GM03348 (cell line): ENCODE data around the gene UBE2M.
"Not testable (repeated sequence)": the region's sequence is repeated elsewhere in the genome, so short reads cannot be mapped to it uniquely, and the experiment has no call there.

ENCODE experiments used
- DNase-seq: peaks from one replicate; pipeline ENCODE4 v3.0.0; 2012; ENCODE audit warnings: low spot score

The UBE2M gene

DNA sequence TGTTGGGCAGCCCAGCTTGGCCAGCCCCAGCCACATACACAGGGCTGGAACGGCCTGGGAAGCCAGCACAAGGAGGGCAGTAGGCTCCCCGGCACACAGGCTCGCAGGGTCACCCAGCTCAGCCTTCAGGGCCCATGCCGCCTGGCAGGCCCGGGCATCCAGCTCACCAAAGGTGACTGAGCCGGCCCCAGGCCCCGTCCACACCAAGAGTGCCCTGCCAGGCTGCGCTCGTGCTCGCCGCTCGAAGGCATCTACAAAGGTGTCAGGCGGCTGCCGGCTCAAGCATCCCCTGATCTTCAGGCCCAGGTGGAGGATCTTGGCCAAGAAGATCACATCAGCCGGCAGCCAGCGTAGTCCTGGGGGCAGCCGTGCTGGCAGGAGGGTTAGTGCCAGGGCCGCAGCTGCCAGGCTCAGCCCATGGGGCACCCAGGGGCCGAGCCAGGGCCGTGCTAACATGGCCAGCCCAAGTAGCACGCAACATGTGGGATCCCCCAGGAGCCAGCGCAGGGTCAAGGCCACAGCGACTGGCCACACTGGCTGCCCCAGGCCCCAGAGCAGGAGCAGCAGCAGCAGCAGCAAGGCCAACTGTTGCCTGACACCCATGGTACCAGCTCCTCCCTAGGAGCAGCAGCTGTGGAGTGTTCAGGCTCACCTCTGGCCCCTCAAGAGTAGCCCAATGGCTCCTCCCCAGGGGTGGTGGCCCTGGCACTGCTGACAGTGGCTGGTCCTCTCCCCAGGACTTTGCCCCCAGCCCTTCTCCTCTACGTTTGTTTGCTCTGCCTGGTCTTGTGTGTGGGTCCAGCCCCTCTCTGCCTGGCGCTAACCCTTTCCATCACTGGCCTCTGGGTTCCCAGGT lies 46.8 kb downstream of the UBE2M start, which contains the start of gene SLC27A5:
TSS of gene SLC27A5 (minus strand) at position 640 of the 856 bp plus-strand sequence. CDS start at position 603, 37 bp downstream.
- DNase-seq = no peak

- no peak for DNase-seq
Measured at GRCh38 chr19:58510084-58510862, 48.1 kb downstream of the UBE2M start.

- DNase-seq = no peak
Measured at GRCh38 chr19:58509731-58510083, 48.7 kb downstream of the UBE2M start.

- not testable (repeated sequence) for DNase-seq
Measured at GRCh38 chr19:58507602-58508223, 50.7 kb downstream of the UBE2M start.
